K562 (cell line): ENCODE measurements around the gene XKR7. TPM values are rescaled to one million over a fixed set of nuclear protein-coding genes. Genes with fewer than 3 reads are reported as not detected.

ENCODE experiments used
- ATAC-seq: fragments of 200-7000 bp; cut with Tn5 transposase; 3 replicates; pipeline ENCODE4 v1.9.1; 2020; ENCODE audit warnings: moderate library complexity
- BruUV-seq: library from RNA; stranded (reverse); fragments of 400-500 nt; replicated peaks from 2 replicates; lab custom pipeline; 2021; lab: Mats Ljungman, UMichigan
- CTCF ChIA-PET: fragments of 300-600 bp; formaldehyde crosslinking; extraction: SDS; loops from one replicate; lab custom pipeline; 2021; ENCODE audit warnings: low intra/inter-chr PET ratio; lab: Yijun Ruan, JAX
- POLR2A ChIA-PET: fragments of 300-600, 350-650 bp; sonication (Branson Sonifier 250); formaldehyde crosslinking; extraction: SDS; loops from one replicate; lab custom pipeline; 2021; ENCODE audit warnings: antibody characterized with exemption, inconsistent platforms; lab: Yijun Ruan, JAX
- DNase-seq, 4 experiments: peaks; one replicate each; pipeline versions ENCODE4 v3.0.0 to v3.0.0-alpha.2; 2011 to 2018; ENCODE audit warnings: low spot score in 3 of 4, mixed read lengths in 3 of 4; ENCODE audit errors: extremely low read depth in 1 of 4
- FAIRE-seq: peaks from 2 replicates; lab custom pipeline; 2011; peaks lifted over from hg19 to GRCh38; lab: Jason Lieb, UNC
- H2AFZ ChIP-seq: 2 replicates; pipeline ENCODE4 v1.6.0; 2011; ENCODE audit warnings: low read depth, low read length, control low read depth, inconsistent platforms
- H3K27ac ChIP-seq: fragments of 200-600 bp; 3 replicates; pipeline ENCODE4 v1.8.0; 2011; ENCODE audit warnings: low read depth, mild to moderate bottlenecking, control low read depth, inconsistent platforms, low read length, moderate library complexity, mixed read lengths; ENCODE audit errors: extremely low read depth
- H3K27me3 ChIP-seq, 2 experiments: fragments of 300-600 bp in 1 of 2; 2 replicates in 1 of 2; 3 replicates in 1 of 2; pipeline versions ENCODE4 v1.6.0 to v1.8.0; 2011; ENCODE audit warnings: inconsistent platforms in 2 of 2, low read length in 2 of 2, mild to moderate bottlenecking in 1 of 2, mixed read lengths in 1 of 2, moderate library complexity in 1 of 2; ENCODE audit not compliant: control insufficient read depth in 2 of 2, insufficient read depth in 2 of 2
- H3K36me3 ChIP-seq: fragments of 300-600 bp; 3 replicates; pipeline ENCODE4 v1.8.0; 2011; ENCODE audit warnings: mild to moderate bottlenecking, low read length, inconsistent platforms; ENCODE audit not compliant: control insufficient read depth, insufficient read depth
- H3K4me1 ChIP-seq, 2 experiments: fragments of 200-600 bp in 1 of 2; replicated peaks in 1 of 2; 2 replicates in 1 of 2; 3 replicates in 1 of 2; pipeline versions ENCODE4 v1.5.1 to v1.8.0; 2011; ENCODE audit warnings: inconsistent platforms in 2 of 2, low read length in 2 of 2, mild to moderate bottlenecking in 1 of 2, mixed read lengths in 1 of 2, moderate library complexity in 1 of 2; ENCODE audit not compliant: control insufficient read depth in 2 of 2, insufficient read depth in 2 of 2
- H3K4me2 ChIP-seq: 2 replicates; pipeline ENCODE4 v1.6.1; 2011; ENCODE audit warnings: low read length, control low read depth, inconsistent platforms, mixed read lengths; ENCODE audit not compliant: insufficient read depth
- H3K4me3 ChIP-seq: fragments of 200-600 bp; sonication (generic), shearing (Covaris generic); 2 replicates; pipeline ENCODE4 v1.5.1; 2016; ENCODE audit warnings: control low read depth, inconsistent platforms
- H3K79me2 ChIP-seq: fragments of 200-600 bp; 3 replicates; pipeline ENCODE4 v1.8.0; 2011; ENCODE audit warnings: low read length, inconsistent platforms; ENCODE audit not compliant: control insufficient read depth, insufficient read depth
- H3K9ac ChIP-seq, 2 experiments: 2 replicates each; pipeline versions ENCODE4 v1.6.0 to v1.6.1; 2011; ENCODE audit warnings: low read depth in 2 of 2, low read length in 2 of 2, control low read depth in 1 of 2, inconsistent platforms in 1 of 2, mild to moderate bottlenecking in 1 of 2, mixed read lengths in 1 of 2; ENCODE audit not compliant: insufficient read depth in 1 of 2
- H3K9me1 ChIP-seq: one replicate; pipeline ENCODE4 v1.6.0; 2011; ENCODE audit warnings: inconsistent platforms, mild to moderate bottlenecking, low read length, moderate library complexity; ENCODE audit not compliant: control insufficient read depth, insufficient read depth
- H3K9me3 ChIP-seq: replicated peaks from 2 replicates; pipeline ENCODE4 v1.5.1; 2011; ENCODE audit warnings: low read depth, low read length, inconsistent platforms; ENCODE audit not compliant: control insufficient read depth, insufficient read depth
- H4K20me1 ChIP-seq: replicated peaks from 2 replicates; pipeline ENCODE4 v1.6.1; 2011; ENCODE audit warnings: low read length, inconsistent platforms, mixed read lengths; ENCODE audit not compliant: control insufficient read depth, insufficient read depth
- CREBBP ChIP-seq: IDR thresholded peaks from one replicate; pipeline ENCODE4 v1.6.1; 2012; ENCODE audit warnings: low read depth, mild to moderate bottlenecking, control low read depth, inconsistent platforms, low read length
- ETS1 ChIP-seq: conservative IDR thresholded peaks from 2 replicates; pipeline ENCODE4 v1.6.1; 2011; ENCODE audit warnings: low read depth, mild to moderate bottlenecking, low read length; ENCODE audit not compliant: control insufficient read depth
- MTA3 ChIP-seq: fragments of 450-650 bp; formaldehyde crosslinking; IDR thresholded peaks from 2 replicates; pipeline ENCODE4 v1.6.1; 2017; ENCODE audit warnings: mild to moderate bottlenecking, borderline replicate concordance
- NCOA2 ChIP-seq, 2 experiments: fragments of 450-650 bp; IDR thresholded peaks; 2 replicates each; pipeline ENCODE4 v1.6.1; 2018; ENCODE audit warnings: mild to moderate bottlenecking in 2 of 2, moderate library complexity in 1 of 2; ENCODE audit not compliant: partially characterized antibody in 2 of 2
- NFYB ChIP-seq: IDR thresholded peaks from 2 replicates; pipeline ENCODE4 v1.6.1; 2011; ENCODE audit warnings: mild to moderate bottlenecking, moderate library complexity; ENCODE audit not compliant: insufficient read length; ENCODE audit errors: extremely low read depth
- RREB1 ChIP-seq: fragments of 250-450 bp; sonication (Bioruptor Pico); IDR thresholded peaks from 2 replicates; pipeline ENCODE4 v1.4.0; 2020
- TFE3 ChIP-seq: fragments of 450-650 bp; formaldehyde crosslinking; IDR thresholded peaks from 2 replicates; pipeline ENCODE4 v1.4.0; 2020; ENCODE audit warnings: mild to moderate bottlenecking, mixed read lengths
- TRIM24 ChIP-seq, 2 experiments: fragments of 450-650 bp; IDR thresholded peaks; 2 replicates each; pipeline ENCODE4 v1.6.1; 2016
- TRIM28 ChIP-seq: fragments of 450-650 bp; IDR thresholded peaks from 2 replicates; pipeline ENCODE4 v1.6.1; 2017
- USF1 ChIP-seq: sonication (generic); formaldehyde crosslinking; IDR thresholded peaks from 2 replicates; pipeline ENCODE4 v1.9.0; 2022; ENCODE audit warnings: mild to moderate bottlenecking, missing genetic modification reagents
- ZNF280A ChIP-seq: fragments of 450-650 bp; IDR thresholded peaks from 2 replicates; pipeline ENCODE4 v1.6.1; 2018; ENCODE audit warnings: mild to moderate bottlenecking, low read depth; ENCODE audit not compliant: partially characterized antibody
- WGBS: fragments of 100-300 bp; shearing (Covaris generic); methylation state at CpG from one replicate; pipeline ENCODE4 v1.1.6; 2016; ENCODE audit warnings: low coverage, mixed read lengths; ENCODE audit not compliant: insufficient coverage; ENCODE audit errors: missing lambda C conversion rate; 5-methylcytosine and 5-hydroxymethylcytosine counted together
- in situ Hi-C: fragments of 300-500 bp; cut with MboI; formaldehyde crosslinking; loops from 4 replicates; pipeline ENCODE4 v1.15.0; 2018; ENCODE audit warnings: inconsistent platforms, mixed read lengths
- intact Hi-C: fragments of 100-400 bp; cut with micrococcal nuclease; formaldehyde crosslinking; loops from 2 replicates; pipeline ENCODE4 v1.14.2; 2022
- polyA plus RNA-seq, 8 experiments: library from polyadenylated mRNA; depleted of rRNA in 4 of 8; stranded (reverse) in 5 of 8; unstranded in 3 of 8; fragments of >200 nt; fragmentation: Nextera tagmentation in 2 of 8; fragmentation: Illumina TruSeq in 1 of 8; extraction: Ambion mirVana in 2 of 8; extraction: Trizol in 1 of 8; gene quantifications; 2 replicates each; pipeline versions ENCODE4 v1.2.1 to v1.2.3, GENCODE V29; 2011 to 2014; ENCODE audit warnings: inconsistent platforms in 1 of 8, missing spikeins in 1 of 8
- total RNA-seq, 7 experiments: library from RNA; depleted of rRNA in 6 of 7; stranded (reverse); fragments of >200 nt in 6 of 7; fragmentation: Illumina TruSeq in 2 of 7; extraction: Trizol in 2 of 7; gene quantifications; 2 replicates each; pipeline versions ENCODE4 v1.2.1 to v1.2.3, GENCODE V29; 2011 to 2021; ENCODE audit warnings: low replicate concordance in 1 of 7

Gene XKR7
- total and polyA plus RNA-seq, 9 of the 15 experiments (the other 6 are each of a cell fraction or from before 2014, with no cell fraction given) = 0.02 TPM; not detected in 8

- intact Hi-C loops (no loop called here), in situ Hi-C loops (no loop called here)
- DNase-seq (peak in 2 of 4 experiments; percentile 51 to 52), FAIRE-seq (no peak), ATAC-seq (no peak)
- Histone ChIP-seq H3K9me1 (peaks cover 4% of the 10 kb centered on the region), H4K20me1 (peaks cover 15% of the 10 kb centered on the region), H2AFZ (no peak overlapping the region), H3K9ac (no peak overlapping the region), H3K79me2 (peaks cover 35% of the 10 kb centered on the region), H3K27me3 (no peaks in the 10 kb centered on the region), H3K36me3 (peaks cover 64% of the 10 kb centered on the region), H3K4me2 (no peak overlapping the region), H3K4me1 (peaks cover 16 to 17% of the 10 kb centered on the region in 2 experiments), H3K4me3 (no peak overlapping the region), H3K9me3 (peaks cover 10% of the 10 kb centered on the region), H3K27ac (no peak overlapping the region)
- BruUV-seq = no TSS peak
- ChIA-PET POLR2A (interaction anchor here (0.6 to 1.1 kb wide), 3 partner anchors 10 to 304 kb away, joined by 3 to 4 read pairs (median 3); no protein-coding TSS in a partner anchor), CTCF (no interaction called here)
- 100% methylated on average over 2 of the region's 2 CpGs for WGBS
- no peak for TF ChIP-seq CREBBP
- no peak for TF ChIP-seq NCOA2 (IDR thresholded peaks at IDR 0.05; ENCODE audit: partially characterized antibody in 2 of 2)
- peak; percentile 64 for TF ChIP-seq ZNF280A
- no peak for TF ChIP-seq MTA3
- peak; percentile 88 for TF ChIP-seq USF1 (CRISPR knock-in tag)
- TF ChIP-seq TFE3 = 0 out of 2 replicates have a peak, but pooled peaks have one; percentile 1
- TF ChIP-seq TRIM24 (IDR thresholded peaks at IDR 0.05) = peak; percentile 29 to 34; a peak in 1 of 4 replicates
- peak; percentile 35 for TF ChIP-seq NFYB
- no peak for TF ChIP-seq RREB1 (CRISPR knock-in tag)
- peak; percentile 91 for TF ChIP-seq TRIM28
- TF ChIP-seq ETS1 = no peak
These were observed 19.9 kb upstream of the XKR7 start for GRCh38 chr20:31948008-31948407.
